Fibroblast of lung (primary cell): ENCODE measurements around the gene PDLIM5. TPM values are rescaled to one million over a fixed set of nuclear protein-coding genes. Genes with fewer than 3 reads are reported as not detected.

Experiments used
- DNase-seq, 2 donors: peaks; one replicate each; pipeline versions ENCODE4 v3.0.0 to v3.0.0-alpha.2; 2010; ENCODE audit warnings: low read depth in 2 of 2
- H2AFZ ChIP-seq: 2 replicates; pipeline ENCODE4 v1.5.1; 2012; ENCODE audit warnings: low read length, control low read depth, inconsistent platforms
- H3K27ac ChIP-seq: 2 replicates; pipeline ENCODE4 v1.5.1; 2011; ENCODE audit warnings: low read length, control low read depth; ENCODE audit not compliant: insufficient read depth
- H3K27me3 ChIP-seq: 2 replicates; pipeline ENCODE4 v1.5.1; 2011; ENCODE audit warnings: mild to moderate bottlenecking, low read length; ENCODE audit not compliant: control insufficient read depth, insufficient read depth
- H3K36me3 ChIP-seq: 2 replicates; pipeline ENCODE4 v1.5.1; 2011; ENCODE audit warnings: low read length; ENCODE audit not compliant: control insufficient read depth, insufficient read depth
- H3K4me1 ChIP-seq: 2 replicates; pipeline ENCODE4 v1.5.1; 2011; ENCODE audit warnings: low read length; ENCODE audit not compliant: control insufficient read depth, insufficient read depth; ENCODE audit errors: extremely low read depth
- H3K4me2 ChIP-seq: 2 replicates; pipeline ENCODE4 v1.5.1; 2011; ENCODE audit warnings: low read length, control low read depth; ENCODE audit not compliant: insufficient read depth; ENCODE audit errors: extremely low read depth
- H3K4me3 ChIP-seq, 4 experiments: fragments of 200-600 bp in 1 of 4; sonication (generic) in 1 of 4; replicated peaks in 1 of 4; 2 replicates each; pipeline ENCODE4 v1.5.1; 2011 to 2016; ENCODE audit warnings: low read length in 4 of 4, low read depth in 3 of 4, mild to moderate bottlenecking in 3 of 4, control low read depth in 2 of 4, inconsistent platforms in 1 of 4, mixed read lengths in 1 of 4; ENCODE audit not compliant: insufficient read depth in 1 of 4; ENCODE audit errors: control extremely low read depth in 1 of 4
- H3K79me2 ChIP-seq: 2 replicates; pipeline ENCODE4 v1.5.1; 2012; ENCODE audit warnings: mild to moderate bottlenecking, low read length, inconsistent platforms; ENCODE audit not compliant: control insufficient read depth, insufficient read depth
- H3K9ac ChIP-seq: 2 replicates; pipeline ENCODE4 v1.5.1; 2011; ENCODE audit warnings: mild to moderate bottlenecking, low read length, control low read depth; ENCODE audit not compliant: insufficient read depth
- H3K9me3 ChIP-seq: 2 replicates; pipeline ENCODE4 v1.5.1; 2012; ENCODE audit warnings: low read depth, low read length; ENCODE audit not compliant: control insufficient read depth, insufficient read depth
- H4K20me1 ChIP-seq: 2 replicates; pipeline ENCODE4 v1.5.1; 2011; ENCODE audit warnings: low read length; ENCODE audit not compliant: control insufficient read depth, insufficient read depth; ENCODE audit errors: extremely low read depth
- CTCF ChIP-seq, 2 donors: IDR thresholded peaks in 1 of 2; conservative IDR thresholded peaks in 1 of 2; 1 replicate in 1 of 2; 2 replicates in 1 of 2; pipeline ENCODE4 v1.5.1; 2011 to 2012; ENCODE audit warnings: low read length in 2 of 2, control low read depth in 1 of 2, inconsistent platforms in 1 of 2, low read depth in 1 of 2, mild to moderate bottlenecking in 1 of 2
- EZH2 ChIP-seq: IDR thresholded peaks from 2 replicates; pipeline ENCODE4 v1.5.1; 2012; ENCODE audit warnings: low read length, control low read depth, mild to moderate bottlenecking; ENCODE audit errors: missing control alignments
- polyA plus RNA-seq, 2 donors: library from polyadenylated mRNA; depleted of rRNA in 1 of 2; stranded (reverse) in 1 of 2; unstranded in 1 of 2; fragments of >200 nt; gene quantifications; 2 replicates each; pipeline ENCODE4 v1.2.1, GENCODE V29; 2011 to 2012; ENCODE audit warnings: missing spikeins in 1 of 2
- total RNA-seq: library from RNA; depleted of rRNA; stranded (reverse); fragments of >200 nt; gene quantifications from 2 replicates; pipeline ENCODE4 v1.2.1, GENCODE V29; 2014

PDLIM5 gene
- total and polyA plus RNA-seq, 2 donors (not counting 1 experiment from before 2014, with no cell fraction given) = 28.4 to 113 TPM

DNA sequence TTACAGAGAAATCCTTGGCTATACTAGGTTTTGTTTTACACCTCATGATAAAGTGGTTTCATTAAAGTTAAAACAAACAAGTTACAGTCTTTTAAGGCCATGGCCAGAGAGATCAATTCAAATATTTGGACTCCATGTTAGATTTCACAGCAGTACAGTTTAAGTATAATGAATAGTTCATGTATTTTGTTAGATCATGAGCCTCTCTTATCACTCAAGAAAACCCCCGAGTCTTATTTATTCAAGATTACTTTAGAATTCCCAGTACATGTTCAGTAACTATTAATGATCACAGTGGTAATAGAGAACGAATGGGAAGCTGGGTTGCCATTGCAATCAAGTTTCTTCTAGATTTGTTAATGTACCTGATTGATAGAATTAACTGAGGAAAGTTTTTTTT is 15.2 kb downstream of the PDLIM5 start:
- Histone ChIP-seq H3K9me3 (no peaks in the 10 kb centered on the region), H3K4me3 (no peak overlapping the region), H3K27ac (no peak overlapping the region), H3K4me2 (no peak overlapping the region), H3K36me3 (no peaks in the 10 kb centered on the region), H3K9ac (no peak overlapping the region), H4K20me1 (no peaks in the 10 kb centered on the region), H3K79me2 (peaks cover 50% of the 10 kb centered on the region), H2AFZ (no peak overlapping the region), H3K27me3 (no peaks in the 10 kb centered on the region), H3K4me1 (no peaks in the 10 kb centered on the region)
- DNase-seq = no peak
- TF ChIP-seq EZH2 = no peak

DNA sequence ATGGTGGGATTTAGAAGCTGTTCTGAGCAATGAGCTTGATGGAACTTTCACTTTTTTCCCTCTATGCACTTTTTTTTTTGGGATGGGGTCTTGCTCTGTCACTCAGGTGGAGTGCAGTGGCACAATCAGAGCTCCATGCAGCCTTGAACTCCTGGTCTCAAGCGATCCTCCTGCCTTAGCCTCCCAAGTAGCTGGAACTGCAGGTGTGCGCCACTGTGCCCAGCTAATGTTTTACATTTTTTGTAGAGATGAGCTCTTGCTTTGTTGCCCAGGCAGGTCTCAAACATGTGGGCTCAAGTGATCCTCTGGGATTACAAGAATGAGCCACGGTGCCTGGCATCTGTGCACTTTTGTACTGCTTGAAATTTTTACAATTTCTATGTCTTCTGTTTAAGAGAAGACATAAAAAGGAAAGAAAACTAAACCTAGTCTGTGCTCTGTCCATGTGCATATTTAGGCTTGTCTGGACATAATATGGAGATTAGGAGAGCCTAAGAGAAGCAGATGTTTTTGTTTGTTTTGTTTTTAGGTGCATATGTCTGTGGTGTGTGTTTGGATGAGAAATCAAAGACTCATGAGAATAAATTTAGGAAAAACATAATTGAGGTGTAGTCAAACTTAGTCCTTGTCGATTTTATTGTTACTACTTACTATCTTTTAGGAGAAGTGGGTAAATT is 16.5 kb downstream of the PDLIM5 start:
- no peak overlapping the region for H2AFZ ChIP-seq
- no peak overlapping the region for H3K9ac ChIP-seq
- no peak for DNase-seq
- H3K79me2 ChIP-seq = peaks cover 54% of the 10 kb centered on the region
- no peak overlapping the region for H3K4me3 ChIP-seq
- H3K36me3 ChIP-seq = no peaks in the 10 kb centered on the region
- H3K4me2 ChIP-seq = no peak overlapping the region
- no peak overlapping the region for H3K27ac ChIP-seq
- TF ChIP-seq CTCF (conservative IDR thresholded peaks at IDR 0.05 in 1 of 2, IDR thresholded peaks at IDR 0.05 in 1 of 2; ENCODE audit: low read depth in 1 of 2, low read length in 2 of 2) (no peak), EZH2 (no peak)
- H4K20me1 ChIP-seq = no peaks in the 10 kb centered on the region
- H3K9me3 ChIP-seq = no peaks in the 10 kb centered on the region
- H3K4me1 ChIP-seq = no peaks in the 10 kb centered on the region
- no peaks in the 10 kb centered on the region for H3K27me3 ChIP-seq

DNA sequence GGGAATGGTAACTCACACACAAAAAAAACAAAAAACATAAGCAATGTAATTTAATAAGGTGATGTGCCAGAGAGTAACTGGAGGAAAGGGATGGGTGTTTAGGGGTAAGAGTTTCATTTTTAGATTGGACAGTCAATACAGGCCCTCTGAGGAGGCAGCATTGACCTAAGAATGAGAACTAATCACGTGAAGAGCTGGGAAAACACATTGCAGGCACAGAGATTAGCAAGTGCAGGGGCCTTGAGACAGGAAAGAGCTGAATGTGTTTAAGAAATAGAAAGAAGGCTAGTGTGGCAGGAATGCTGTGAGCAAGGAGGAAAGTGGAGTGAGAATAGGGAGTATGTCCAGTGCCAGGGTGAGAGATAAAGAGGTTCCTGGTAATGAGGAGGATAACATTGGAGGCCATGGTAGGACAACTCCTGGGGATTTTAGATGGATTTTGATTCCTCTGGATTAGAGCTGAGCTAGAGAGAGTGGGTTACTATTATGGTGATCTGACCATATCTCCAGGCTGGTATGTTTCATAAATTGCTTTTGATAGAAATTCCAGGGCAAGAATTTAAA is 17.6 kb downstream of the PDLIM5 start:
- Histone ChIP-seq H3K4me2 (no peak overlapping the region), H3K27ac (no peak overlapping the region)

More for the DNA sequence above, 17.6 kb downstream of the PDLIM5 start:
- Histone ChIP-seq H3K9ac (no peak overlapping the region), H3K9me3 (no peaks in the 10 kb centered on the region), H2AFZ (no peak overlapping the region), H3K4me3 (no peak overlapping the region), H3K36me3 (no peaks in the 10 kb centered on the region), H3K79me2 (peaks cover 50% of the 10 kb centered on the region), H3K27me3 (no peaks in the 10 kb centered on the region), H4K20me1 (no peaks in the 10 kb centered on the region), H3K4me1 (no peaks in the 10 kb centered on the region)
- TF ChIP-seq EZH2 (no peak), CTCF (conservative IDR thresholded peaks at IDR 0.05 in 1 of 2, IDR thresholded peaks at IDR 0.05 in 1 of 2; ENCODE audit: low read depth in 1 of 2, low read length in 2 of 2) (no peak)
- no peak for DNase-seq
